ENCODE results near the gene CD19. TPM values are rescaled to one million over a fixed set of nuclear protein-coding genes. Genes with fewer than 3 reads are reported as not detected.
A peak's percentile ranks its signal among the peaks of the same experiment; 100 is the strongest.
"Not testable (repeated sequence)": the region's sequence is repeated elsewhere in the genome, so short reads cannot be mapped to it uniquely, and the experiment has no call there.

The CD19 gene
- total RNA-seq, 2 experiments from 2014 or later = 0.29 TPM; not detected in 1

GRCh38 chr16:28927815-28928214 is 4.0 kb upstream of the CD19 start:
- Mint-ChIP-seq H3K36me3 (no peaks in the 10 kb centered on the region), H3K27ac (no peak overlapping the region), H3K27me3 (no peaks in the 10 kb centered on the region), H3K4me3 (no peak overlapping the region), H3K9me3 (no peaks in the 10 kb centered on the region), H3K4me1 (ENCODE audit: low read depth) (peaks cover 17% of the 10 kb centered on the region)
- ChIA-PET POLR2A (interaction anchor here (1.0 kb wide), 1 partner anchor 81 kb away, joined by 4 read pairs; the partner anchor contains the start of gene TUFM), CTCF (interaction anchor here (0.6 to 4.7 kb wide), 2 partner anchors 17 to 1174 kb away, joined by 3 to 31 read pairs; no protein-coding TSS in a partner anchor)
- no peak for DNase-seq
- intact Hi-C loops (cut with micrococcal nuclease) = loop anchor here (5.0 kb wide), 2 partner anchors 46 to 66 kb away; partner anchors contain the start of gene SH2B1

GRCh38 chr16:28930203-28930602 is 1.6 kb upstream of the CD19 start:
- DNase-seq = no peak
- peak overlapping the region; percentile 31 for H3K27ac Mint-ChIP-seq
- peaks cover 12% of the 10 kb centered on the region for H3K4me1 Mint-ChIP-seq (ENCODE audit: low read depth)
- intact Hi-C loops (cut with micrococcal nuclease) = no loop called here
- no peaks in the 10 kb centered on the region for H3K9me3 Mint-ChIP-seq
- POLR2A ChIA-PET = no interaction called here
- no peaks in the 10 kb centered on the region for H3K36me3 Mint-ChIP-seq
- H3K27me3 Mint-ChIP-seq = no peaks in the 10 kb centered on the region
- no peak overlapping the region for H3K4me3 Mint-ChIP-seq
- CTCF ChIA-PET = interaction anchor here (2.9 kb wide), 1 partner anchor 15 kb away, joined by 13 read pairs; no protein-coding TSS in a partner anchor

GRCh38 chr16:28930652-28931051 is 1.1 kb upstream of the CD19 start:
- ChIA-PET POLR2A (no interaction called here), CTCF (interaction anchor here (2.9 kb wide), 1 partner anchor 15 kb away, joined by 13 read pairs; no protein-coding TSS in a partner anchor)
- peaks cover 12% of the 10 kb centered on the region for H3K4me1 Mint-ChIP-seq (ENCODE audit: low read depth)
- DNase-seq = no peak
- H3K27ac Mint-ChIP-seq = peak overlapping the region; percentile 31
- no peak overlapping the region for H3K4me3 Mint-ChIP-seq
- H3K27me3 Mint-ChIP-seq = no peaks in the 10 kb centered on the region
- H3K36me3 Mint-ChIP-seq = no peaks in the 10 kb centered on the region
- intact Hi-C loops (cut with micrococcal nuclease) = no loop called here
- no peaks in the 10 kb centered on the region for H3K9me3 Mint-ChIP-seq

- intact Hi-C loops (cut with micrococcal nuclease) = no loop called here
These were observed 769 bp downstream of the CD19 start for GRCh38 chr16:28932339-28933141.

GRCh38 chr16:28933171-28933570 is 1.4 kb downstream of the CD19 start:
- Mint-ChIP-seq H3K27me3 (no peaks in the 10 kb centered on the region), H3K36me3 (no peaks in the 10 kb centered on the region), H3K27ac (no peak overlapping the region), H3K4me3 (no peak overlapping the region), H3K9me3 (no peaks in the 10 kb centered on the region), H3K4me1 (ENCODE audit: low read depth) (peaks cover 18% of the 10 kb centered on the region)
- ChIA-PET CTCF (interaction anchor here (1.0 to 2.9 kb wide), 4 partner anchors 12 to 40 kb away, joined by 3 to 13 read pairs (median 4); no protein-coding TSS in a partner anchor), POLR2A (no interaction called here)
- no peak for DNase-seq
- intact Hi-C loops (cut with micrococcal nuclease) = no loop called here

More at GRCh38 chr16:28932339-28933141, 769 bp downstream of the CD19 start:
- Mint-ChIP-seq H3K27ac (no peak overlapping the region), H3K36me3 (no peaks in the 10 kb centered on the region), H3K27me3 (no peaks in the 10 kb centered on the region), H3K9me3 (no peaks in the 10 kb centered on the region), H3K4me3 (no peak overlapping the region), H3K4me1 (ENCODE audit: low read depth) (peaks cover 18% of the 10 kb centered on the region)
- POLR2A ChIA-PET = no interaction called here
- CTCF ChIA-PET = interaction anchor here (1.2 to 2.9 kb wide), 2 partner anchors 13 to 16 kb away, joined by 3 to 13 read pairs; no protein-coding TSS in a partner anchor
- DNase-seq = no peak

- ChIA-PET POLR2A (no interaction called here), CTCF (interaction anchor here (1.2 to 2.1 kb wide), 2 partner anchors 10 kb away, joined by 4 to 14 read pairs; partner anchors contain the start of gene RABEP2)
- peaks cover 18% of the 10 kb centered on the region for H3K4me1 Mint-ChIP-seq (ENCODE audit: low read depth)
- H3K27ac Mint-ChIP-seq = no peak overlapping the region
- no peaks in the 10 kb centered on the region for H3K9me3 Mint-ChIP-seq
- DNase-seq = no peak
- intact Hi-C loops (cut with micrococcal nuclease) = no loop called here
- no peaks in the 10 kb centered on the region for H3K27me3 Mint-ChIP-seq
- no peaks in the 10 kb centered on the region for H3K36me3 Mint-ChIP-seq
- H3K4me3 Mint-ChIP-seq = no peak overlapping the region
These were observed 3.6 kb downstream of the CD19 start for GRCh38 chr16:28935346-28935745.

GRCh38 chr16:28935924-28936783 is 4.4 kb downstream of the CD19 start:
- Mint-ChIP-seq H3K9me3 (no peaks in the 10 kb centered on the region), H3K36me3 (no peaks in the 10 kb centered on the region), H3K4me3 (peak overlapping the region; percentile 56), H3K27ac (no peak overlapping the region), H3K4me1 (ENCODE audit: low read depth) (peaks cover 10% of the 10 kb centered on the region), H3K27me3 (no peaks in the 10 kb centered on the region)
- CTCF ChIA-PET = interaction anchor here (0.9 to 2.1 kb wide), 5 partner anchors 9 to 90 kb away, joined by 3 to 14 read pairs (median 4); partner anchors contain the start of genes RABEP2 and TUFM
- intact Hi-C loops (cut with micrococcal nuclease) = loop anchor here (1.0 kb wide), 1 partner anchor 11 kb away; the partner anchor contains the start of gene RABEP2
- POLR2A ChIA-PET = no interaction called here
- peak; percentile 92 for DNase-seq

- intact Hi-C loops (cut with micrococcal nuclease) = loop anchor here (1.0 kb wide), 1 partner anchor 11 kb away; the partner anchor contains the start of gene RABEP2
- POLR2A ChIA-PET = no interaction called here
- CTCF ChIA-PET = interaction anchor here (0.9 to 2.1 kb wide), 5 partner anchors 8 to 90 kb away, joined by 3 to 14 read pairs (median 4); partner anchors contain the start of genes RABEP2 and TUFM
These were observed 5.0 kb downstream of the CD19 start for GRCh38 chr16:28936784-28937155.

GRCh38 chr16:28937222-28937876 is 5.6 kb downstream of the CD19 start:
- no peak for DNase-seq
- intact Hi-C loops (cut with micrococcal nuclease) = no loop called here
- CTCF ChIA-PET = interaction anchor here (0.5 to 2.1 kb wide), 2 partner anchors 8 to 74 kb away, joined by 4 to 14 read pairs; no protein-coding TSS in a partner anchor
- Mint-ChIP-seq H3K27me3 (no peaks in the 10 kb centered on the region), H3K4me1 (ENCODE audit: low read depth) (peaks cover 10% of the 10 kb centered on the region), H3K4me3 (no peak overlapping the region), H3K27ac (no peak overlapping the region), H3K36me3 (no peaks in the 10 kb centered on the region), H3K9me3 (no peaks in the 10 kb centered on the region)
- POLR2A ChIA-PET = no interaction called here

More at GRCh38 chr16:28936784-28937155, 5.0 kb downstream of the CD19 start:
- DNase-seq = no peak
- H3K4me1 Mint-ChIP-seq (ENCODE audit: low read depth) = peaks cover 10% of the 10 kb centered on the region
- H3K4me3 Mint-ChIP-seq = peak overlapping the region; percentile 56
- no peaks in the 10 kb centered on the region for H3K36me3 Mint-ChIP-seq
- H3K9me3 Mint-ChIP-seq = no peaks in the 10 kb centered on the region
- no peaks in the 10 kb centered on the region for H3K27me3 Mint-ChIP-seq
- no peak overlapping the region for H3K27ac Mint-ChIP-seq

GRCh38 chr16:28938721-28939120 is 7.0 kb downstream of the CD19 start:
- intact Hi-C loops (cut with micrococcal nuclease) = no loop called here
- ChIA-PET CTCF (no interaction called here), POLR2A (no interaction called here)
- H3K9me3 Mint-ChIP-seq = no peaks in the 10 kb centered on the region
- peaks cover 10% of the 10 kb centered on the region for H3K4me1 Mint-ChIP-seq (ENCODE audit: low read depth)
- no peak overlapping the region for H3K27ac Mint-ChIP-seq
- DNase-seq = no peak
- no peaks in the 10 kb centered on the region for H3K27me3 Mint-ChIP-seq
- H3K36me3 Mint-ChIP-seq = no peaks in the 10 kb centered on the region
- H3K4me3 Mint-ChIP-seq = no peak overlapping the region

GRCh38 chr16:28939825-28940224 is 8.1 kb downstream of the CD19 start:
- peaks cover 10% of the 10 kb centered on the region for H3K4me1 Mint-ChIP-seq (ENCODE audit: low read depth)
- DNase-seq; H3K36me3 Mint-ChIP-seq; intact Hi-C loops (cut with micrococcal nuclease); CTCF ChIA-PET; POLR2A ChIA-PET; H3K27me3 Mint-ChIP-seq; H3K9me3 Mint-ChIP-seq; H3K27ac Mint-ChIP-seq; H3K4me3 Mint-ChIP-seq: not testable (repeated sequence)
